DND-41 (cell line): Measurements from ENCODE around the gene LDLRAP1.

Experiments used
- EZH2 ChIP-seq: IDR thresholded peaks from 3 replicates; pipeline ENCODE4 v1.6.1; 2012; ENCODE audit warnings: borderline replicate concordance, low read depth, mild to moderate bottlenecking, moderate library complexity, low read length, inconsistent platforms; ENCODE audit not compliant: severe bottlenecking
- TF ChIP-seq, protein P1 (sequence below): IDR thresholded peaks from 2 replicates; pipeline ENCODE4 v1.5.1; 2012; ENCODE audit warnings: borderline replicate concordance, low read length, moderate library complexity, mild to moderate bottlenecking; ENCODE audit not compliant: poor library complexity, severe bottlenecking; ENCODE audit errors: extremely low read depth

DNA sequence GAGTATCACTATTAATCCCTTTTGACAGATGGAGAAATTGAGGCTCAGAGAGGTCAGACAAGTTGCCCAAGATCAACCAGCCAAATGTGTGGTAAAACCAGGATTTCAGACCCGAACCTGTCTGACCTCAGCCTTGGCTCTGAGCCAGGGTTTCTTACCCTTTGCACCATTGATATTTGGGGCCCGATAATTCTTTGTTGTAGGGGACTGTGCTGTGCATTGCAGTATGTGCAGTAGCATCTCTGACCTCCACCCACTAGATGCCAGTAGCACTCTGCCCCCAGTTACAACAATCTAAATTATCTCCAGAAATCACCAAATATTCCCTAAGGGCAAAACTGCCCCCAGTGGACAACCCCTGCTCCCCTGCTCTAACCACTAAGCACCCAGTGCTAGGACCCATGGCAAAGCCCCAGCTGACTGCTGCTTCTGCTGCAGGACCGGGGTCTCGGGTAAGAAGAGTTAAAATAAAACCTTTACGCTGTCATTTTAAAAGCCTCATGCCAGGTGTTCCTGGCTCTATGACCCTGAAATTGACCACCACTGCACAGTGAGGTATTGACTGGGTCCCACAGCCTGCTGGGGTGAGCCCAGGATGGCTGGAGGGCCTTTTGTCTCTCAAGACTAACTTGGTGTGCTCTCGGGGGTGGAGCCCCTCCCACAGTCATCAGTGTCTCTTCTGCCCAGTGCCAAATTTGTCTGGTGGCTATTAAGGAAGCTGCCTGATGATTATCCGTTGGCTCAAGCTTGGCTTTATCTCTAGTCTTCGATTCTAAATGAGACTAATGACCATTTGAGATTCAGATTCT is 67.6 kb downstream of the LDLRAP1 start:
- TF ChIP-seq, protein P1, sequence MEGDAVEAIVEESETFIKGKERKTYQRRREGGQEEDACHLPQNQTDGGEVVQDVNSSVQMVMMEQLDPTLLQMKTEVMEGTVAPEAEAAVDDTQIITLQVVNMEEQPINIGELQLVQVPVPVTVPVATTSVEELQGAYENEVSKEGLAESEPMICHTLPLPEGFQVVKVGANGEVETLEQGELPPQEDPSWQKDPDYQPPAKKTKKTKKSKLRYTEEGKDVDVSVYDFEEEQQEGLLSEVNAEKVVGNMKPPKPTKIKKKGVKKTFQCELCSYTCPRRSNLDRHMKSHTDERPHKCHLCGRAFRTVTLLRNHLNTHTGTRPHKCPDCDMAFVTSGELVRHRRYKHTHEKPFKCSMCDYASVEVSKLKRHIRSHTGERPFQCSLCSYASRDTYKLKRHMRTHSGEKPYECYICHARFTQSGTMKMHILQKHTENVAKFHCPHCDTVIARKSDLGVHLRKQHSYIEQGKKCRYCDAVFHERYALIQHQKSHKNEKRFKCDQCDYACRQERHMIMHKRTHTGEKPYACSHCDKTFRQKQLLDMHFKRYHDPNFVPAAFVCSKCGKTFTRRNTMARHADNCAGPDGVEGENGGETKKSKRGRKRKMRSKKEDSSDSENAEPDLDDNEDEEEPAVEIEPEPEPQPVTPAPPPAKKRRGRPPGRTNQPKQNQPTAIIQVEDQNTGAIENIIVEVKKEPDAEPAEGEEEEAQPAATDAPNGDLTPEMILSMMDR: peak; percentile 24
- TF ChIP-seq EZH2: no peak
